Islet of Langerhans (tissue), 1 donor: ENCODE data around the gene TMEM30A.
A peak's percentile ranks its signal among the peaks of the same experiment; 100 is the strongest.

Source experiments
- FAIRE-seq: peaks from one replicate; lab custom pipeline; 2011; peaks lifted over from hg19 to GRCh38; lab: Jason Lieb, UNC

The TMEM30A gene

DNA sequence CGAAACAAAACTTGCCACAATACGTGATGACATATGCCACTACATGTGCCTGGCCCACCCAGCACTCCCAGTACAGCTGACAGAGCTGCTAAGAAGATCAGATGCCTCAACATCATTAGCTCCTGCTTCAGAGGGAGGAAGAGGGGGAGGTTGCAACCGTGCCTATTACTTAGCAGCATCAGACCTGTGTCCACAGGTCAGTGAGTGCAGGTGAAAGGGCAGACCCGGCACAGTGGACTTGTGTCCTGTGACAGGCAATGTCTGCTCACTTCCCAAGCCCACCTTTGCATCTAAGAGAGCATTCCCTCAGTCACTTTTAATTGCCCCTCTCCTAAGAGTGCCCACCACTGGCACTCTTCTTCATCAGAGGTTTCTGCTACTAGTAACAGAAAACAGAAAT lies 69.3 kb downstream of the TMEM30A start:
- FAIRE-seq: no peak

DNA sequence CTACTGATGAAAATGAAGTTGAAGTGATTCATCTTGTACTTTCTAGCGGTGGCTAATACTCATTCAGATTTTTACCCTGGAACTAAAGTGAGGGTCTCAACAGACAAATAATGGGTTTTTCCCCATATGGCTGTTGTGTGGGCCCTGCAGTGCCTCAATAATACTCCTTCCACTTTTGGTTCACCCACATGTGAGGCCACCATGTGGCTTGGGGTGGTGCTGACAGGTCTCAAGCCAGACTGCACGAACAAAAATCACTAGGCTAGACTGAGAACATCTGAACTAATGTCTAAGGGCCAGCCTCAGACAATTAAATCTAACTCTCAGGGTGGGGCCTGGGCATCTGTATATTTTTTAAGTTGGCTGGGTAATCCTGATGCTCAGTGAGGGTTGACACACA lies 70.9 kb downstream of the TMEM30A start:
- no peak for FAIRE-seq

DNA sequence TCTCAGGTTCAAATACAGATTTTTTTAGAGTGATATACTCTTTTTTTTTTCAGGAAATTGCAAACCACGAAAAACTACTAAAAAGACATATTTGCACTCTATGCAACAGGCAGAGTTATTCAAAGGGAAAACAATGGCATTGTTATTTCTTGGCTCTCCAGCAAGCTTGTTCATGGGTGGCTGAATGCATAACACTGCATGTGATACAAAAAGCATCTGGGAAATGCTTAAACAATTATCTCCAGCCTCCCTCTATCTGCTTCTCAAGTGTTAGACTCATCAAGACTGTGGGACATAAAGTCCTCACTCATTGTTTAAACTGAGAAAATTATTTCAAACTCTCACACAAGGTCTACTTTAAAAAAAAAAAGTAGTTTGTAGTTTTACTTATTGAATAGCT lies 71.5 kb downstream of the TMEM30A start:
- FAIRE-seq: no peak

DNA sequence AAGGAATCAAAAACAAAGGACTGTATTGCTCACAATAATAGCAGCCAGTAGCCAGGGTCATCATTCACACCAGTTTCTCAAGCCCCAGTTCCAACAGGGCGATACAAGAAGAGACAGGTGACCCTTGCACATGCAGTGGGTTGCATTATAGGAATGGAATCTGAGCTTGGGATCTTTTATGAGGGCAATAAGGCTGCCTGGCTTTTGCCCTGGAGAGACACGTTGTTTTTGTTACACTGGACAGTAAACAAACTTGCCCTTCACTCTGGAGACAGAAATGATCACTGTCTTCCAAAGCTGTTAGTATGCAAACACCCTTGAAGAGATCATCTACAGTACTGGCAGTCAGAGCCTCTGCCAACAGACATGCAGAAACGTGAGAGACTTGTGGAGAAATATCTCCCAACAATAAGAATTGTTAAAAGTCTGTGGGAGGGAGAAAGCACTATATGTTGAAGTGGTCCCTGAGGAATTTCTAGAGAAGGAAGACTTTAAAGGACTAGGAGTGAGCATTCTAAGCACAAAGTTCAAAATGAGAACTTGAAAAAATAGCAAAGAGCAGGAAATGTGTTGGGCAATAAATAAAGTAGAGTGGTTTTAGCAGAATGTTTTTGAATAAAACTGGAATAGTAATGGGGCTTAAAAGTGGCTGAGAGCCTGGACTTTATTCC lies 72.5 kb downstream of the TMEM30A start:
- FAIRE-seq: no peak

DNA sequence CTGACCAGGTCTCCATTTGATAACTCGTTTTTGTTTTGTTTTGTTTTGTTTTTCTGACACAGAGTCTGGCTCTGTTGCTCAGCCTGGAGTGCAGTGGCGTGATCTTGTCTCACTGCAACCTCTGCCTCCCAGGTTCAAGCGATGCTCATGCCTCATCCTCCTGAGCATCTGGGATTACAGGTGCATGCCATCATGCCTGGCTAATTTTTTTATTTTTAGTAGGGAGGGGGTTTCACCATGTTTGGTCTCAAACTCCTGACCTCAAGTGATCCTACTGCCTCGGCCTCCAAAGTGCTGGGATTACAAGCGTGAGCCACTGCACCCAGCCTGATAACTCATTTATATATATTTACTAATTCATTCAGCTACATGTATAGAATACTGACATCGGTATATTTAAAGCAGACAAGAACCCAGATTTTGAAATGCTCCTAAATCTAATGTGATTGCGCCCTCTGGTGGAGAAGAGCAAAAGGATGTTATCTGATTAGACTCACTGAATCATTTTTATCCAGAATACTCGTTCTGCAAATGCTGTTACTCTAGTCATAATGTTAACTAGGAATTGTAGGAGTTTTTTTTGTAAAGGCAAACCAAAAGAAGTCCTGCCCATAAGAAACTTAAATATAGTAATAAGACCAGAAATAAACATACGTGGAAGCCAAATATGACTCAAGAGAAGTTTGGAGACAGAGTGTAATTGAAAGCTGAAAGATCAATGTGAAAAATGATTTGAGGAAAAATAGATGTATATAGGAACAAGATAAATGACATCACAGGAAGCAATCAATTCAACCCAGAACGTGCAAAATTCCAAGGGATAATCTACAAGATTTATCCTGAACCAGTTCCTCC lies 73.5 kb downstream of the TMEM30A start:
- peak; percentile 76 for FAIRE-seq

DNA sequence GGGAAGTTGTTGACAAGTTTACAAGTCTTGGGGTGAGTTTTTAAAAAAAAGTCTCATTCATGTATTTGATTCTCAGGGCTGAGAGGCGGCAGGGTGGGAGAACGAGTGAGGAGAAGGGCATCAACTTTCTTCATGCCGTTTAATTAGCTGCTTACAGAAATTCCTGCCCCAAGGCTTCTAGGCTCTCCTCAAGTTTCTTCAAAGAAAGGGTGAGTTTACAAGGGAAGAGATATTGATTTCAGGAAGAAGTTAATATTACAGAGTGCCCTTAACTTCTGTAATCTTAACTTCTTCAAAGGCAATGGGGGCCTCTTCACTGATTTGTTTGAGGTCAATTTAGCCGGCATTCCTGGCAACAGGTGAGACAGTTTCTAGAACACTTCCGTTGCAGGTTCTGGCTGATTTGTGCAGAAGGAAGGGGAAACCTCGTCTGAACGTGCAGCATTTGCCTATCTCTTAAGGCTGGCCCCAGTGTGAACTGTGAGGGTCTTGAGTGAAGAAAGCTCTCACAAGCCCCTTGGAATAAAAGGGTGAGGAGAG lies 75.3 kb downstream of the TMEM30A start:
- no peak for FAIRE-seq

DNA sequence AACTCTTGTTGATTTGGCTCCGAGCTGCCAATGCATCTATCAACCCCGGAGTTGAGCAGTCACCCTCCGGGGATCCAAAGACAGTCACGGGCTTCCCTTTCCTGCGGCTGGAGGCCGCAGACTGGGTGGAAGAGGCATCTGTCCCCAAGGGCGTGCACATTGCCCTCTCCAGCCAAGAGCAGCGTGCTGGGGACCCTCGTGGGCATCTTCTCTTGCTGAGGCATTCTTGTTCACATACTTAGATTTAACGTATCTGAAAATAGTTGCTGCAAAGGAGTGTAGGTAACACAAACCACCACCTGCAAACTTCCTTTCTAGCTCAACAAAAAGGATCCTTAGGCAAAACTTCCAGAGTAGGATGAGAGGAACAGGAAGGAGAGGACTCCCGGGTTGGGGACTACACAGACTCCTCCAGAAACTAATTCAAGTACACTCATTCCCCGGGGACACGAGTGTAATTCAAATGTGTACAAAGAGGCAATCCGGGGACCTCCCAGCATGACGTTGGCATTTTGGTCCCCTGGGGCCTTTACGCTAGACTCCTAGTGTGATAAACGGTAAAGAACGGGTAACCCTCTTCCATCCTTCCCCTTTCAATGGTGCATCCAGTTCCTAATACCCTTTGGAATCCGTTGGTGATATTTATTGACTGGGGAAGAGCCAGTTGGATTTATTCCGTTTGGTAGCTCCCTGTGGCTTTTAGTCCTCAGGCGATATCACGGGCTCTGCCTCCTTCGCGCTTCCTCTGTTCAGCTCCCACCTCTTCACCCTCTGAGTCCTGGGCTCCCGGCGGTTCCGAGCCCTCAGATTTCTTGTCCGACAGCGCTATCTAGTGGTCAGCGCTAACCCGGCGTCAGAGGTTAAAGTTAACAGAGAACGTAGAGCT lies 76.1 kb downstream of the TMEM30A start:
- FAIRE-seq: no peak

DNA sequence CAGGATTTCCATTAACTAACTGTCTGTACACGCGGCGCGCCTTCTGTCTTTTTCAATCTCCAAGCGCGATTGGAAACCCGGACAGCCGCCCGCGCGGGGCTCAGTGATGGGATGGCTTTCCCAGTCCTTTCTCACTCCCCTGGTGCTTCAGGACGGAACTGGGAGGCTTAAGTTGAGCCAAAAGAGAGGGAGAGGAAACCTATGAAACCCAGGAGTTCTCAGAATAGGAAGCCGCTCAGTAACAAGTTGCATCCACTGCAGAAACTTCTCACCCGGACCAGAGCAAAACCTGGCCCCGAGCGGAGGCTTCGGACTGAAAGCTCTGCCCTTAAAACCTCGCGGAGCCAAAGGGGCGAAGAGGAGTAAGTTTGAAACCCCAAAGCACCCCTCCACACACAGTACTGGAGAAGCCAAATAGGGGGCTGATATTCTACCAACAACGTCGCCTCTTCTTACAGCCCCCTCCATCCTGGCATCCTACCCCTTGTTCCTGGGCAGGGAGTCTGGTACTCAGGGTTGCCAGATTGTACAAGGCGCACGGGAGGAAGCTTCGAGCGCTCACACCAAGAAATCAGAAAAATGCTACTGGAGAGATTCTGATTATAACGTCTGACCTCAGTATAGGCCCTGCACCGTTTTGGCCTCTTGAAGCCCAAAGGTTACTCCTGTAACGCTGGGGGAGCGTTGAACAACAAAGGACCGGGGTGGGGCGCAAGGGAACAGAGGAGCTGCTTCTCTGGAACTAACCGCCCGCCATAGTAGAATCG lies 77.8 kb downstream of the TMEM30A start:
- no peak for FAIRE-seq

DNA sequence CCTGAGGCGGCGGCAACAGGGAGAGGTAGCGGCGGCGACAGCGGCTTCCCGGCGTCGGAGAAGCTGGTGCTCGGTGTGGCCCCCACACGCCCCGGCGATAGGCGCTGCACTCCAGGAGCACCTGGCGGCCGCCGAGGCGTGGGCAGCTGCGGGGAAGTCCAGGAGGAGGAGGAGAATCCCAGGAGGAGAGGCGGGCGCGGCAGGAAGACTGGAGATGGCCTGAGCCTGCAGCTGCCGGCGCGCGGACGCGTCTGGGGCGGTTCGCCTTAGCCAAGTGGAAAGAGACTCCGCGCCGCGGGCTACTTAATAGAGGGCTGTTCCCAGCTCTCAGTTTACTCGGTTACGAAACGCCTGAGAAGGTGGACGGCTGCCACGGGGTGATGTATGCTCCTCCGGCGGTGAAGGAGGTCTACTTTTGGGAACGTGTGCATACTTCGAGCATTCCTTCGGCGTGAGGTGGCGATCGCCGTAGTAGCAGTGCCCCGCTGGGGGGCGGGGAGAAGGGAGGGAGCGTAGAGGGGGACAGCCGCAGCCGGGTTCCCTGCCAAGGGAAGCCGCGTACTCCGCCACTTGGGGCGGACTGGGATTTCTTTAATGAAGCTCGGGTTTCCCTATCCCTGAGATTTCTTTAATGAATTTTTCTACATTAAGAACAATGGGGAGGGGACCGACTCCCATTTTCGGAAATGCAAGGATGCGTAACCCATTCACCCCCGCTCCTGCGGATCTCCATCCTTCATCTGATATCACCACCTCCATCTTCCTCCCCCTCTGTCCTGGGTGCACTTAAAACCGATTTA lies 78.6 kb downstream of the TMEM30A start, which contains the start of gene COL12A1:
Gene COL12A1, minus strand, starts transcription at position 278 of the 800 bp plus-strand sequence. CDS start 3,261 bp downstream, outside the sequence.
- FAIRE-seq: no peak

DNA sequence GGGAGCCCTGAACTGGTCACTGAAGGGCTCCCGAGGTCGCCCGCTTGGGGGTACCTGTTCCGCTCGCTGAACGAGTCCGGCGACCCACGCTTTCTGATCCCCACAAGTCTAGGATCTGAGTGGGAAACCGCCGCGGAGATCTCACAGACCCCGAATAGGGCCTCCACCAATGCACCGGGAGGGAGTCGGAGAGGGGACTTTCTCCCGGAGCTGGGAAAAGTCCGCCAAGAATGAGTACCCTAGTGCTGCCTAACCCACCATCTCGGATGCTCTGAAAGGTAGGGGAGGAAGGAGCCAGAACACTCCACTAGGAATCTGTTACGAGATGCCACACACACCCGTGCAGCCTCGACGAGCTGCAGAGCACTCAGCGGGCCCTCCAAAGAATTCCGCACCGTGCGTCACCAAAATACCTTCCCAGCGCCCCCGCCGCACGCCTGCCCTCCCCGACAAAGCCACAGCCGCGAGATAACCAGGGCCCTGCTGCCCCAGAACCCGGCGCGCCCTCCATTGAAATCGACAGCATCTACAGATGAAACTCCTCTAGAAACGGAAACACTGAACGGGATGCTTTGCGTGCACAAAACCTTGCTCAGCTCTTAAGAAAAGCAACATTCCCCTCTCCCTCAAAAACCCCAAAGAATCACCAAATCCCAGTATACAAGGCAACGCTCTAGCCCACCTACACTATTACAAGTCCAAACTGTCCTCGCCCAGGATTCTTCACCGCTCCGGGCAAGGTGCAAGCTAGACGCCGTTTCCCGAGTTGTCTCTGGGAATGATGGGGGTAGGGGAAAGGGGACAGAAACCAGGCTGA lies 79.4 kb downstream of the TMEM30A start:
- FAIRE-seq: no peak

DNA sequence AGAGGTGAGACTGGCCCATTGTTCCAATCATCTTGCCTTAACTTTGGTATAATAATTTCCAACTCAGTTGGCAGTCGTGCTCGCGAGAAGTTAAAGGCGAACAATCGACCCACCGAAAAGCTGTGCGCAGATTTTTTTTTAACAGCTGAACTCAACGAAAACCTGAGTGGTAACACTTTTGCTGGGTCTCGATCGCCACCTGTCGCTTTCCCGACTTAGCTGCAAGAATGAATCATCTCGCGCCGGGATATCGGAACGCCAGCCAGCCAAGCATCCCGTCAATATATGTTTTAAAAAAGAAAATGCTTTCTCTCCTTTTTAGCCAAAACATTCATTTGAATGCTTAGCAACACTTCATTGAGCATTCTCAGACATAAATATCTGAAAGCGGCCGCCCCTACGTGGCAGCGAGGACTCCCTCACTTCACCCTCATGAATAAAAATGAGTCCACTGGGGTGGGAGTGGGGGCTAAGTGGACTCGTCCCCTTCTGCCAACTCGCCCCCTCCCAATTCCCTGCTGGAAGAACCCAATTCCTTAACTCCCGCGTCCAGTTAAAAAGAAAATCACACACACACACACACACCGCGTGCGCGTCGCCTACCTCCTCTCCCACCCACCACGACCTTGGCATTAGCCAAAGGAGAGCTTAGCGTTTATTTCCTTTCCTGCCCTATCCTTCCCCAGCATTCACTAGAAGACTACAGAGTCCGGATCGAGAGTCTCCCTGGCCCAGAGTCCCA lies 80.2 kb downstream of the TMEM30A start:
- peak; percentile 17 for FAIRE-seq

DNA sequence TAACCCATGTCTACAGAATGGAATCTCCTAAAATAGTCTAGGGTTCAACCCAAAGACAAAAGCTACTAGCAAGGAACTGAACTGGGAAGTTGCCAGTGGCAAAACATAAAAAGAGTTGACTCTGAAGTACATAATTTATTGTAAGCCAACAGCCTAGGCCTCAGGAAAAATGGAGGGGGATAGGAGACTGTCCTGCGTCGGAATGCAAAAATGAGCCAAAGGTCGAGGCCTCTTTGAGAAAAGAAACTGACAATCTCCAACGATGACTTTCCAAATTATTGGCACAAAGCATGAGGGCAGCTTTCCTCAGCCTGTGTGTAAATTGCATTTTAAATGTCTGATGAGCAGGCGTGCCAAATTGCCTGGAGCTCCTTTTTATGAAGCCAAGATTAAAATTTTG lies 80.9 kb downstream of the TMEM30A start:
- no peak for FAIRE-seq
